Effector memory CD4-positive, alpha-beta T cell (primary cell): ENCODE results near the gene GGCX.

ENCODE experiments used
- DNase-seq, 3 donors: peaks; one replicate each; pipeline ENCODE4 v3.0.0-alpha.2; 2020
- H3K27ac ChIP-seq: 2 replicates; pipeline ENCODE4 v1.7.0; 2013; ENCODE audit warnings: mild to moderate bottlenecking, low read length, moderate library complexity; ENCODE audit not compliant: insufficient read depth, poor library complexity, severe bottlenecking
- H3K27me3 ChIP-seq: replicated peaks from 2 replicates; pipeline ENCODE4 v1.7.0; 2013; ENCODE audit warnings: mild to moderate bottlenecking, low read length; ENCODE audit not compliant: insufficient read depth, control insufficient read depth, poor library complexity, severe bottlenecking
- H3K36me3 ChIP-seq: 2 replicates; pipeline ENCODE4 v1.7.0; 2013; ENCODE audit warnings: mild to moderate bottlenecking, low read length, moderate library complexity; ENCODE audit not compliant: control insufficient read depth, insufficient read depth
- H3K4me1 ChIP-seq: 2 replicates; pipeline ENCODE4 v1.7.0; 2013; ENCODE audit warnings: low read length, mild to moderate bottlenecking; ENCODE audit not compliant: control insufficient read depth, insufficient read depth, poor library complexity, severe bottlenecking
- H3K4me3 ChIP-seq: 2 replicates; pipeline ENCODE4 v1.7.0; 2013; ENCODE audit warnings: low read length, low read depth, mild to moderate bottlenecking; ENCODE audit not compliant: insufficient read depth, poor library complexity, severe bottlenecking
- H3K9me3 ChIP-seq: 2 replicates; pipeline ENCODE4 v1.7.0; 2013; ENCODE audit warnings: mild to moderate bottlenecking, low read length, moderate library complexity; ENCODE audit not compliant: control insufficient read depth

The GGCX gene

GRCh38 chr2:85584354-85584856 is 23.1 kb upstream of the GGCX start, which contains the start of gene VAMP5:
Gene VAMP5, plus strand, starts transcription at chr2:85584431. Its CDS starts 60 bp downstream, at chr2:85584491.
- Histone ChIP-seq H3K4me1 (peaks cover 14% of the 10 kb centered on the region), H3K4me3 (peak within 1 kb of the TSS; percentile 65), H3K27me3 (no peaks in the 10 kb centered on the region), H3K9me3 (no peaks in the 10 kb centered on the region), H3K36me3 (peaks cover 13% of the 10 kb centered on the region), H3K27ac (peak within 1 kb of the TSS; percentile 72)
- peak; percentile 12 to 32 (median 25) for DNase-seq

DNA sequence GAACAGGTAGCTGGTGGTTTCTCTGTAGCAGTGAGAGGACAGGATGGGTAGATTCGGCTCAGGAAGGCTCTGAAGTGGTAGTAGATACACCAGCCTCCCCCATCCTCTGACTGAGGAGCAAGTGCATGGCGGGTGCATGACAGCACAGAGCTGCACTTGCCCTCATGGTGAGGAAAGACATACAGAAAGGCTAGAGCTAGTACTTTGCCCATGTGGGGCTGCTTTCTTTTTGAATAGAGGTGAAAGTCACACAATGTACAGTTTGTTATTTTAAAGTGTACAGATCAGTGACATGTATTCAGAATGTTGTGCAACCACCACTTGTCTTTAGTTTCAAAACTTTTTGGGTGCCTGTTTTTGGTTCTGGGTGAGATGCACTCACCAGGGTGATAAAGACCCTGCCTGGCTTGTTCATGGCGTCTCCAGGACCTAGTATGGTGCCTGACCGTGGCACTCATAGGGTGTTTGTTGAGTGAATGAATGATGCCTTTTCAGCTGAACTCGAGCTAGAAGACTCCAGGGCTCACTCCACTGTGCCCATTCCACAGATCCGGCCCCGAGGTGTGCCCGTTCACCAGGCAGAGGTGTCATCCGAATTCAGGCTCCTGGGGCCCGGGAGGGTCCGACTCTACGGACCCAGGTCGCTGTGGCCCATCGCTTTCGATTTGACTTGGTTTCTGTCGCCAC is 22.5 kb upstream of the GGCX start:
- peaks cover 13% of the 10 kb centered on the region for H3K36me3 ChIP-seq
- peaks cover 20% of the 10 kb centered on the region for H3K4me1 ChIP-seq
- DNase-seq: no peak
- peak overlapping the region; percentile 72 for H3K27ac ChIP-seq
- H3K4me3 ChIP-seq: peak overlapping the region; percentile 65
- H3K9me3 ChIP-seq: no peaks in the 10 kb centered on the region
- no peaks in the 10 kb centered on the region for H3K27me3 ChIP-seq

DNA sequence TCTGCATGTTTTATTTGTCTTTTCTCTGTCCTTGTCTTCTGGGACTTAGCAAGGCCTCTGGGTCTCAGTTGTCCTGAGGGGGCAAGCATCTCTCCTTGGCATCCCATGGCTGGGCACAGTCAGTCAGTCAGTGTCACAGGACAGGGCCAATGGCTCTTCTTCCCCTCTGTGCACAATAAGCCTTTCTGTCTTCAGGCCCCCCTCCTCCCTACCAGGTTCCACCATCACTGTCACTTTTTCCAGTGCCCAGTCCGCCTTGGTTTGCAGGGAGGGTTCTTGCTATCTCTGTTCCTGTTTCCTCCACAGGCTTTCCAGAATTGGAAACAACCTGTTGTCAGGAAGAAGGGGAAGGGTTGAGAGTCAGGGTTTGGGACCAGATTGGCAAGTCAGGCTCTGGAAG is 21.2 kb upstream of the GGCX start:
- Histone ChIP-seq H3K4me3 (no peak overlapping the region), H3K27me3 (no peaks in the 10 kb centered on the region), H3K36me3 (peaks cover 13% of the 10 kb centered on the region), H3K27ac (no peak overlapping the region), H3K9me3 (no peaks in the 10 kb centered on the region), H3K4me1 (peaks cover 23% of the 10 kb centered on the region)
- DNase-seq: no peak

DNA sequence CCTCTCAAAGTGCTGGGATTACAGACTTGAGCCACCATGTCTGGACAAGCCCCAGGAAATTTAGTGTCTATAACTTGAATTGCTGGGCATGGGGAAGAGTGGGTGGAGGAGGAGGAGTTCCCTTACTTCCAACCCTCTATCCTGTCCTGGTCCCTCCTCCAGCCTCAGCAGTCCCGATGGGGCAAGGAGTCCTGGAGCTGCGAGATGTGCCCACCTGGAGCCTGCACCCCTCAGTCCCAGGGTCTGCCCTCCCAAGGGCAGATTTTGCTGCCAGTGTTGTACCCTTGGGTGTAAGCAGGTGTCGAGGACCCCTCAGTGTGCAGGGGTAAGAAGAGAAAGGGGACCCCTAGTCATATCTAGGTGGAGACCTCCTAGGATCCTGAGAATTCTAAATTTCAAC is 18.9 kb upstream of the GGCX start:
- Histone ChIP-seq H3K36me3 (peaks cover 13% of the 10 kb centered on the region), H3K4me3 (no peak overlapping the region), H3K9me3 (no peaks in the 10 kb centered on the region), H3K4me1 (peaks cover 25% of the 10 kb centered on the region), H3K27me3 (no peaks in the 10 kb centered on the region), H3K27ac (no peak overlapping the region)
- DNase-seq: no peak

GRCh38 chr2:85579266-85579935 is 18.1 kb upstream of the GGCX start:
- H3K27ac ChIP-seq: peak overlapping the region; percentile 65
- H3K4me3 ChIP-seq: peak overlapping the region; percentile 76
- H3K36me3 ChIP-seq: peaks cover 13% of the 10 kb centered on the region
- no peaks in the 10 kb centered on the region for H3K27me3 ChIP-seq
- H3K4me1 ChIP-seq: peaks cover 20% of the 10 kb centered on the region
- H3K9me3 ChIP-seq: no peaks in the 10 kb centered on the region
- no peak for DNase-seq

GRCh38 chr2:85578243-85579180 is 17.2 kb upstream of the GGCX start:
- peaks cover 13% of the 10 kb centered on the region for H3K36me3 ChIP-seq
- H3K27me3 ChIP-seq: no peaks in the 10 kb centered on the region
- peak overlapping the region; percentile 65 for H3K27ac ChIP-seq
- no peaks in the 10 kb centered on the region for H3K9me3 ChIP-seq
- no peak for DNase-seq
- H3K4me1 ChIP-seq: peaks cover 20% of the 10 kb centered on the region
- H3K4me3 ChIP-seq: peak overlapping the region; percentile 76

DNA sequence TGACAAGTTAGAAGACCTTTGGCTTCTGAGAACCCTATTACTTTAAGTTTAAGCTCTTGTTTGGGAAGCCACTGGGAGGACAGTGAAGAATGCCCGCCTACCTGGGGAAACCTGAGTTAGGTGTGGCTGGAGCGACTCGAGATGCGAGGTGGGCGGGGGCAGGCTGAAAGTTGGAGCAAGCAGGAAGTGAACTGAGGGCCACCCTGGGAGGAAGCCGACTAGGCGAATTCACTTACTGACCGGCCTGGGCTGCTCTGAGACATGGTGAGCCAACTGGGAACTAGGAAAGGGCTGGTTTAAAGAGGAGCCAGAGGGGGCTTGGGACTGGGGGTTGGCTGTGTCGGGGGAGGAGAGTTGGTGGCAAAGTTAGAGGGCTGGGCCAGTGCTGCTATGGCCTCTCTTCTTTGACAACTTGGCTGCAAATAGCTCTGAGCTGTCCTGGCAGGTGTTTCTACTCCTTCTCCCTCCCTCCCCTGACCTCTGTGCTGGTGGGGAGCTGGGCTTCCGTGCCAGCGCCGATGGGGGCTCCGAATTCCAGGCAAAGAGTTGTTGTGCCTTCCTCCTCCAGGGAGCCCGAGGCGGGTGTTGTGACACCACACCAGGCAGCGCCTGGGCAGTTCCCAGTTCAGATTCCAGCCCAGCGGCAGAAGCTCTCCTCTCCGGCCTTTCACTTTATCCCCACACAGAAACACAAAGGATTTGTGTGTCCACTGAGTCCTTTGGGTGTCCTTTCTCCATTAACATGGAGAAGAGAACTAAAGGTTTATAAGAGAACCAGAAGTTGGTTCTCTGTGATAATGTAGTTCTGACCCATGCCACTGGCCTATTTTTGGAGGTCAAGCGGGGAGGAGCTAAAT is 16.3 kb upstream of the GGCX start, which contains the start of gene VAMP8:
Gene VAMP8 (plus strand): TSS at position 201 of the 857 bp plus-strand sequence. CDS start 61 bp downstream, at position 262.
- Histone ChIP-seq H3K27ac (peak within 1 kb of the TSS; percentile 65), H3K9me3 (no peaks in the 10 kb centered on the region), H3K27me3 (no peaks in the 10 kb centered on the region), H3K4me1 (peaks cover 20% of the 10 kb centered on the region), H3K4me3 (peak within 1 kb of the TSS; percentile 76), H3K36me3 (peaks cover 13% of the 10 kb centered on the region)
- peak; percentile 37 to 57 (median 46) for DNase-seq

GRCh38 chr2:85577063-85577385 is 15.7 kb upstream of the GGCX start:
- DNase-seq: no peak
- H3K4me1 ChIP-seq: peaks cover 20% of the 10 kb centered on the region
- H3K36me3 ChIP-seq: peaks cover 9% of the 10 kb centered on the region
- peak overlapping the region; percentile 76 for H3K4me3 ChIP-seq
- peak overlapping the region; percentile 65 for H3K27ac ChIP-seq
- H3K27me3 ChIP-seq: no peaks in the 10 kb centered on the region
- no peaks in the 10 kb centered on the region for H3K9me3 ChIP-seq

- no peaks in the 10 kb centered on the region for H3K27me3 ChIP-seq
- no peak for DNase-seq
- peaks cover 20% of the 10 kb centered on the region for H3K4me1 ChIP-seq
- no peaks in the 10 kb centered on the region for H3K36me3 ChIP-seq
- H3K27ac ChIP-seq: no peak overlapping the region
- H3K9me3 ChIP-seq: no peaks in the 10 kb centered on the region
- no peak overlapping the region for H3K4me3 ChIP-seq
These were observed 14.4 kb upstream of the GGCX start for GRCh38 chr2:85575739-85576138.
